HG03045 (cell line): ENCODE results near the gene TNFSF8.

Source experiments
- ATAC-seq: cut with Tn5 transposase; IDR thresholded peaks from one replicate; pipeline ENCODE4 v1.9.1; 2021; ENCODE audit warnings: mild to moderate bottlenecking, moderate library complexity; ENCODE audit not compliant: unreplicated experiment

Gene TNFSF8

GRCh38 chr9:114930056-114930812, at the start of gene TNFSF8:
Gene TNFSF8 (minus strand): TSS chr9:114930591. CDS start chr9:114930303, 288 bp downstream.
- ATAC-seq, result no peak

- ATAC-seq, result no peak
Measured at GRCh38 chr9:114973216-114973615, 42.8 kb upstream of the TNFSF8 start.

- ATAC-seq, result no peak
Measured at GRCh38 chr9:114972510-114973136, 42.2 kb upstream of the TNFSF8 start.

GRCh38 chr9:114969269-114969668, 38.9 kb upstream of the TNFSF8 start:
- ATAC-seq, result no peak

- ATAC-seq, result no peak
Measured at GRCh38 chr9:114968671-114969070, 38.3 kb upstream of the TNFSF8 start.

- ATAC-seq, result no peak
Measured at GRCh38 chr9:114965564-114965963, 35.2 kb upstream of the TNFSF8 start.

GRCh38 chr9:114962809-114963208, 32.4 kb upstream of the TNFSF8 start:
- ATAC-seq, result no peak

GRCh38 chr9:114960276-114960675, 29.9 kb upstream of the TNFSF8 start:
- ATAC-seq, result no peak

- ATAC-seq, result no peak
Measured at GRCh38 chr9:114958844-114959235, 28.4 kb upstream of the TNFSF8 start.

GRCh38 chr9:114958021-114958843, 27.8 kb upstream of the TNFSF8 start:
- ATAC-seq, result no peak

- ATAC-seq, result no peak
Measured at GRCh38 chr9:114957558-114957957, 27.2 kb upstream of the TNFSF8 start.

- no peak for ATAC-seq
Measured at GRCh38 chr9:114954956-114955582, 24.7 kb upstream of the TNFSF8 start.

GRCh38 chr9:114953959-114954358, 23.6 kb upstream of the TNFSF8 start:
- no peak for ATAC-seq

GRCh38 chr9:114953046-114953445, 22.7 kb upstream of the TNFSF8 start:
- ATAC-seq, result no peak

GRCh38 chr9:114950761-114951160, 20.4 kb upstream of the TNFSF8 start:
- ATAC-seq, result no peak

GRCh38 chr9:114947058-114947457, 16.7 kb upstream of the TNFSF8 start:
- no peak for ATAC-seq

- no peak for ATAC-seq
Measured at GRCh38 chr9:114945616-114946412, 15.4 kb upstream of the TNFSF8 start.

- no peak for ATAC-seq
Measured at GRCh38 chr9:114941376-114941775, 11.0 kb upstream of the TNFSF8 start.

- ATAC-seq, result no peak
Measured at GRCh38 chr9:114938687-114939575, 8.5 kb upstream of the TNFSF8 start.
